Esophagus muscularis mucosa (tissue), 4 donors: ENCODE measurements around the gene PIP4K2A. TPM values are rescaled to one million over a fixed set of nuclear protein-coding genes. Genes with fewer than 3 reads are reported as not detected.

Experiments used
- DNase-seq: peaks from one replicate; pipeline ENCODE4 v3.0.0-alpha.2; 2017; ENCODE audit errors: extremely low spot score
- H3K27ac ChIP-seq, 4 donors: fragments of 200-600 bp; sonication (generic); replicated peaks in 1 of 4; 1 replicate in 3 of 4; 2 replicates in 1 of 4; pipeline ENCODE4 v1.5.1; 2016 to 2019; ENCODE audit warnings: mild to moderate bottlenecking in 1 of 4
- H3K27me3 ChIP-seq, 4 donors: fragments of 200-600 bp; sonication (generic); one replicate each; pipeline versions ENCODE4 v1.5.1 to v1.6.0; 2016 to 2019
- H3K36me3 ChIP-seq, 4 donors: fragments of 200-600 bp; sonication (generic); one replicate each; pipeline ENCODE4 v1.5.1; 2016 to 2019
- H3K4me1 ChIP-seq, 4 donors: fragments of 200-600 bp; sonication (generic); one replicate each; pipeline ENCODE4 v1.5.1; 2016 to 2019
- H3K4me3 ChIP-seq, 4 donors: fragments of 200-600 bp; sonication (generic); 1 replicate in 2 of 4; 2 replicates in 2 of 4; pipeline ENCODE4 v1.5.1; 2016 to 2019; ENCODE audit warnings: mild to moderate bottlenecking in 4 of 4, moderate library complexity in 1 of 4
- H3K9me3 ChIP-seq, 4 donors: fragments of 200-600 bp; sonication (generic); 1 replicate in 3 of 4; 2 replicates in 1 of 4; pipeline ENCODE4 v1.5.1; 2016 to 2019
- EP300 ChIP-seq: sonication (generic); formaldehyde crosslinking; IDR thresholded peaks from one replicate; pipeline ENCODE4 v1.6.1; 2017; ENCODE audit warnings: antibody characterized with exemption
- POLR2A ChIP-seq: fragments of 450-650 bp; IDR thresholded peaks from one replicate; pipeline ENCODE4 v1.6.1; 2017; ENCODE audit warnings: antibody characterized with exemption, moderate library complexity, mild to moderate bottlenecking, low read depth
- POLR2AphosphoS5 ChIP-seq, 2 donors: sonication (generic); formaldehyde crosslinking; IDR thresholded peaks; one replicate each; pipeline ENCODE4 v1.6.1; 2017; ENCODE audit warnings: antibody characterized with exemption in 2 of 2
- WGBS: methylation state at CpG from one replicate; pipeline ENCODE4 v1.1.5; 2018; 5-methylcytosine and 5-hydroxymethylcytosine counted together
- intact Hi-C: fragments of 100-400 bp; cut with DNase I; formaldehyde crosslinking; loops from one replicate; pipeline ENCODE4 v1.15.1; 2023
- total RNA-seq, 4 donors: library from RNA; depleted of rRNA; stranded (reverse); fragments of >200 nt; gene quantifications; one replicate each; pipeline versions ENCODE4 v1.1.0 to v1.2.1, GENCODE V29; 2016
- TF ChIP-seq, protein P1 (sequence below), 3 experiments: fragments of 200-600 bp in 2 of 3; fragments of 450-650 bp in 1 of 3; sonication (generic) in 2 of 3; IDR thresholded peaks; one replicate each; pipeline ENCODE4 v1.5.1; 2017 to 2019; ENCODE audit warnings: antibody characterized with exemption in 3 of 3, mild to moderate bottlenecking in 2 of 3, moderate library complexity in 1 of 3

PIP4K2A gene
- total RNA-seq, 4 donors from 2014 or later = 26.2 to 34.3 (median 32.5) TPM

DNA sequence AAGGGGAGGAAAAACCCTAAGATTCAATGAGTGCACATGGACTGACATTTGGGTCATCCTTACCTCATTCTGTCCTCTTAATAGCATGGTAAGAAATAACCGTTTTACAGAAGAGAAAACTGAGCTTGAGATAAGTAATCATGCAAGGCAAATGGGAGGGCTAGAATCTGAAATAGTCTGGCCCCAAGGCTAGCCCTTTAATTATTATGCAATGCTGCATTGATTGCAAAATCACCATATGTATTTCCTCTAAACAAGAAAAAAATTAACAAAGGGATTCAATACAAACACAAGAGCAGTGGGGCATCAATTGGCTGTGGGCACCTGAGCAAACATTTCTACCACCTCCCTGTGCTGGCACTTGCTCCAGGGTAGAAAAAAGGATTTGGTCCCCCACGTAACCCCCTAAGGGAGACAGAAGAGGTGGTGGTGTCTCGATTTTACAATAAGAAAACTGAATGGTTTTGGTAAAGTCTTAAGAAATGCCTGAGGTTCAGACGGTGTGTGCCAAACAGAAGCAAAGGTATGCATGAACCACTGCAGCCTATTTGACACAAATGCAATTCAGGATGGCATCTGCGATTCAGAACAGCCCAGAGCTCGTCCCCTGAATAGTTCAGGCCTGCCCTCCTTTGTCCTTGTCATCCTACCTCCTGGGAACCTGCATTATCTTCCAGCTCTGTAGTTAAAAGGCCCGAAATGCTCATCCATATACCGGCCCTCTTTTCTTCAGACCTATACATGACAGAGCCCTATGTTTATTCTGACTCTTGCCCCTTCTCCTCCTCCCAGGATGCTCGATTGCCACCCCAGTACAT is 23.6 kb downstream of the PIP4K2A start:
- intact Hi-C loops = no loop called here
- no peaks in the 10 kb centered on the region for H3K36me3 ChIP-seq
- H3K9me3 ChIP-seq = no peaks in the 10 kb centered on the region
- 83% methylated on average over 9 of the region's 9 CpGs for WGBS
- DNase-seq = no peak
- no peak overlapping the region for H3K4me3 ChIP-seq
- no peaks in the 10 kb centered on the region for H3K27me3 ChIP-seq
- peaks cover 16 to 36% (median 21%) of the 10 kb centered on the region in 4 donors for H3K4me1 ChIP-seq
- H3K27ac ChIP-seq = no peak overlapping the region
- TF ChIP-seq EP300 = no peak
- TF ChIP-seq POLR2AphosphoS5 (IDR thresholded peaks at IDR 0.05) = no peak
- TF ChIP-seq, protein P1, sequence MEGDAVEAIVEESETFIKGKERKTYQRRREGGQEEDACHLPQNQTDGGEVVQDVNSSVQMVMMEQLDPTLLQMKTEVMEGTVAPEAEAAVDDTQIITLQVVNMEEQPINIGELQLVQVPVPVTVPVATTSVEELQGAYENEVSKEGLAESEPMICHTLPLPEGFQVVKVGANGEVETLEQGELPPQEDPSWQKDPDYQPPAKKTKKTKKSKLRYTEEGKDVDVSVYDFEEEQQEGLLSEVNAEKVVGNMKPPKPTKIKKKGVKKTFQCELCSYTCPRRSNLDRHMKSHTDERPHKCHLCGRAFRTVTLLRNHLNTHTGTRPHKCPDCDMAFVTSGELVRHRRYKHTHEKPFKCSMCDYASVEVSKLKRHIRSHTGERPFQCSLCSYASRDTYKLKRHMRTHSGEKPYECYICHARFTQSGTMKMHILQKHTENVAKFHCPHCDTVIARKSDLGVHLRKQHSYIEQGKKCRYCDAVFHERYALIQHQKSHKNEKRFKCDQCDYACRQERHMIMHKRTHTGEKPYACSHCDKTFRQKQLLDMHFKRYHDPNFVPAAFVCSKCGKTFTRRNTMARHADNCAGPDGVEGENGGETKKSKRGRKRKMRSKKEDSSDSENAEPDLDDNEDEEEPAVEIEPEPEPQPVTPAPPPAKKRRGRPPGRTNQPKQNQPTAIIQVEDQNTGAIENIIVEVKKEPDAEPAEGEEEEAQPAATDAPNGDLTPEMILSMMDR (IDR thresholded peaks at IDR 0.05) = no peak
- no peak for TF ChIP-seq POLR2A

GRCh38 chr10:22690158-22690557 is 24.2 kb downstream of the PIP4K2A start:
- Histone ChIP-seq H3K9me3 (no peaks in the 10 kb centered on the region), H3K4me1 (peaks cover 20 to 43% (median 27%) of the 10 kb centered on the region in 4 donors), H3K27me3 (no peaks in the 10 kb centered on the region), H3K4me3 (no peak overlapping the region), H3K36me3 (no peaks in the 10 kb centered on the region), H3K27ac (no peak overlapping the region)
- WGBS = 78% methylated on average over 2 of the region's 2 CpGs
- intact Hi-C loops = no loop called here
- TF ChIP-seq, protein P1 (IDR thresholded peaks at IDR 0.05) = no peak
- no peak for TF ChIP-seq POLR2A
- TF ChIP-seq POLR2AphosphoS5 (IDR thresholded peaks at IDR 0.05) = no peak
- TF ChIP-seq EP300 = no peak
- DNase-seq = no peak

- Histone ChIP-seq H3K9me3 (no peaks in the 10 kb centered on the region), H3K27me3 (no peaks in the 10 kb centered on the region), H3K4me1 (peaks cover 38 to 72% (median 64%) of the 10 kb centered on the region in 4 donors), H3K27ac (no peak overlapping the region), H3K4me3 (no peak overlapping the region), H3K36me3 (no peaks in the 10 kb centered on the region)
- intact Hi-C loops = no loop called here
- TF ChIP-seq, protein P1 (IDR thresholded peaks at IDR 0.05) = no peak
- TF ChIP-seq POLR2A = no peak
- no peak for TF ChIP-seq EP300
- no peak for TF ChIP-seq POLR2AphosphoS5 (IDR thresholded peaks at IDR 0.05)
- 70% methylated on average over 1 of the region's 1 CpG for WGBS
- no peak for DNase-seq
Measured at GRCh38 chr10:22686347-22686746, 28.0 kb downstream of the PIP4K2A start.

DNA sequence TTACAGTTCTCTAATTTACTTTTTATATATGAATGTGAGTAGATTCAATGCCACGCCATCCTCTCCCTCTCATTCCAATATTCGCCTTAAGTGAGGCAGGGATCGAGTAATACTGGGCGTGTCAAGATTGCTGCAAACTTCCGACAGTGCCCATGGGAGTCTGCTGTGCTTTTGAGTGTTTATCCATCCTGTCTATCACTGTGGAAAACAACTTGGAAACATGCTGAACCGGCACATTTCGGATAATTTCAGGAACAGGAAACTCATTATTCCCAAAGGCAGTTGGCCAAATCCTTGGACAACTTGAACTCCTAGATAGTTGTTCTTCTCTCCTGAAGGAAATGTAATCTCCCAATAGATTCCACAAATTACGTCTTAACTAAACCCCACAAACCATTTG is 28.5 kb downstream of the PIP4K2A start:
- no peak for DNase-seq
- H3K4me3 ChIP-seq = no peak overlapping the region

More for the DNA sequence above, 28.5 kb downstream of the PIP4K2A start:
- H3K4me1 ChIP-seq = peaks cover 34 to 71% (median 64%) of the 10 kb centered on the region in 4 donors
- no peak overlapping the region for H3K27ac ChIP-seq
- no peak for TF ChIP-seq EP300
- TF ChIP-seq, protein P1 (IDR thresholded peaks at IDR 0.05) = no peak
- peak; percentile 18 to 26 for TF ChIP-seq POLR2AphosphoS5 (IDR thresholded peaks at IDR 0.05)
- TF ChIP-seq POLR2A = no peak
- H3K9me3 ChIP-seq = no peaks in the 10 kb centered on the region
- 76% methylated on average over 8 of the region's 8 CpGs for WGBS
- H3K27me3 ChIP-seq = no peaks in the 10 kb centered on the region
- intact Hi-C loops = no loop called here
- no peaks in the 10 kb centered on the region for H3K36me3 ChIP-seq
